Activated effector memory CD4-positive, alpha-beta T cell treated with Interleukin-2 at 50 U/mL for 16 hours (primary cell): ENCODE data around the gene ASIC3.
"Not testable (repeated sequence)": the region's sequence is repeated elsewhere in the genome, so short reads cannot be mapped to it uniquely, and the experiment has no call there.

ENCODE experiments used
- DNase-seq: peaks from one replicate; pipeline ENCODE4 v3.0.0-alpha.2; 2020

The ASIC3 gene

DNA sequence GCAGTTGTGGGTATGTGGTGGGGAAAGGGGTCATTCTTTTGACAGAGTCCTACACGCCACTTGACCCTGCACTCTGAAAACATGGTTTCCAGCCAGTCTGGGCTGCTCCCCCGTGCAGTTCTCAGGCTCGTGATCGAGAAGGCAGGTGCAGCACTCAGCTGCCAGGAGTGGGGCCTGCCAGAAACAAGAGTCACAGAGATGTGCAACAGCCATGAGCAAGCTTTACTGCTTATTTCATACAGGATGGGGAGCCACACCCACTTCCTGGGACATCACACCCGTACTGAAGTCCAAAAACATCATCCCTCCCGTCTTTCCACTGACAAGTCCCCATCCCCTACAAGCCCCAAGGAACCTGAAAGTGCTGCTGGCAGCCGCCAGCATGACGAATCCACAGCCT, 33.4 kb upstream of the ASIC3 start:
- no peak for DNase-seq

DNA sequence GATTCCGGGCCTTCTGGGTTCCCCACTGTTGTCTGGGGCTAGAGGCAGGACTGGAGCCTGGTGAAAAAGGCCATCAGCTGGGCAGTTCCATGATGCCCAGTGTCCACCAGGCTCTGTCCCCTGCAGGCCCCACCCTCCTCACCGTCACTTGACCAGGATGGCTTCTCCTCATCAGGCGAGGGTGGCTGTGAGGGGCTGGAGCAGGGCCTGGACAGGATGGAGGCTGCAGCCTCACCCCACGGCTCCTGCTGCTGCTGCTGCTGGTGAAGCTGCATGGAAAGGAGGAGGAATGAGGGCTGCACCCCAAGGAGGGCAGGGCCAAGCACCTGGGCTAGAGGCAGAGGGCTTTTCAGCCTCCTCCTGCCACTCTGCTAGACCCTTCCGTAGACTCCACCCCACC, 32.4 kb upstream of the ASIC3 start:
- no peak for DNase-seq

DNA sequence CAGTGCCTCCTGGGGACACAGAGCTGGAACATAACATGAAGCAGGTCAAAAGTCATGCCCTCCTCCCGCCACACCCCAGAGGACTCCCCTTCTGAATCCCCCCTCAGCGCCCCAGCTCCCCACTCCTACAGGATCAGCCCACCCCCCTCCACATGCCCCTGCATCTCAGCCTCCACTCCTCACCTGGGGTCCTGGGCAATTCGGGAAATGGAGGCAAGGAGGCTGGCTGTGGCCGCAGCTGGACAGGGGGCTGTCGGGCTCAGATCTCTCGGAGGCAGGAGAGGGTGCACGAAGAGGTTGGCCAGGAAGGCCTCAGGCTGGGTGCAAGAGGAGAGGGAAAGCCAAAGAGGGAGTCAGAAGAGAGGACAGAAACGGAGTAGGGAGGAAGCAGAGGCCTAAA, 31.8 kb upstream of the ASIC3 start:
- no peak for DNase-seq

DNA sequence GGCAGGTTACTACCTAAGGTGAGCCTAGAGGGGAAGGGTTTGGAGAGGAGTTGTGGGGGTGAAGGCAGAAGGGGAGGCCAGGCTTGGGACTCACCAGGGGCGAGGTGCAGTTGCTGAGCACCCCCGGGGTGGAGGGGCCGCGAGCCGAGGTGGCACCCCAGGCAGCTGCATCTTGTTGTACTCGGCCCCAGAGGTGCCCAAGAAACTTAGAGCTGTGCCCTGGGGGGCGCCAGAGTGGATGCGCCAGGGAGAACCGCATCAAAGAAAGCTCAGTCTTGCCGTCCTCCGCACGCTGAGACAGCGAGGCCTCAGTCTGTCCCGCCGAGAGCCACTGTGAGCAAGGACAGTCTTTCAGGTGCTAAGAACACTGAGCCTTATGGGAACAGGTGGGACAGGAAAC, 31.4 kb upstream of the ASIC3 start:
- no peak for DNase-seq

DNA sequence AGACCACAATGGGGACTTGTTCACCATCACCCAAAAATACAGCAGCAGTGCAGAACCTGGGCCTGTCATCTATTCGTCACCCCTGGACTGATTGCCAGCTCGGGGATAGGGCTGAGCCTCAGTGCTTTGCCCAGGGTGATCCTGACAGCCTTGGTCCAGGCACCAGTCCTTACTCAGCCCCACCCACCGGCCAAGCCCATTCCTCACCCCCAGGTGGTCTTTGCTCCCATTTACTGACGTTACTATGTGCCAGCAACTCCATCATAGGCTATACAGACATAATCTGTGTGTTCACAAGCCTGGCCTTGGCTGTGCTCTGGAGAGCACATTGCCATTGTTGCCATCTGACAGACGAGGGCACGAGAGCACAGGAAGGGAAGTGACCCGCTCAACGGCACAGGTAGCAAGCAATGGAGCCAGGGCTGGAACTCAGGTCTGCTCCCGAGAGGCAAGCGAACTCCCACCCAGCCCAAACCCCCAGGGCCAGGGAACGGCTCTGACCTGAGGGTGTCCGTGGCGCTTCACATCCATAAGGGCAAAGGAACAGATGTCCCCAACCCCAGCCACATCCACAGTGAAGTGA, 30.9 kb upstream of the ASIC3 start:
- DNase-seq: no peak

DNA sequence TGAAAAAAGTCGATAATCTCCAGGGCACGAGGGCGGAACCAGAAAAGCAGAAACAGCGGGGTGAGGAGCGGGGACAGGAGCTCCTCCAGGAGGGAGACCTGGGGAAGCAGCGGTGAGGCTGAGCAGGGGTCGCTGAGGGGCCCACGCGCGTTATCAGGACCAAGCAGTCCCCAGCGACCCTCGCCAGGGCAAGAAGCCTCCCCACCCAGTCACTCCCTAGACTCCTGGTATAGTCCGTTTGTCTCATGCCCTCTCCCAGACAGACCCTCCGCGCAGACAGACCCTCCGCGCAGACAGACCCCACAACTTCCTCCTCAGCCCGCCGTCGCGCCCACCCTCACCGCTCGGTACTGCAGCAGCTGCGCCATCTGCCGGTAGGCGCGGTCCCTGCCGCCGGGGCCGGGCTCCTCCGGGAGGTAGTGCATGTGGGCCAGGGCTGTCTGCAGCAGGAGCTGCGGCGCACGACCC, 30.3 kb upstream of the ASIC3 start:
- peak; percentile 67 for DNase-seq

DNA sequence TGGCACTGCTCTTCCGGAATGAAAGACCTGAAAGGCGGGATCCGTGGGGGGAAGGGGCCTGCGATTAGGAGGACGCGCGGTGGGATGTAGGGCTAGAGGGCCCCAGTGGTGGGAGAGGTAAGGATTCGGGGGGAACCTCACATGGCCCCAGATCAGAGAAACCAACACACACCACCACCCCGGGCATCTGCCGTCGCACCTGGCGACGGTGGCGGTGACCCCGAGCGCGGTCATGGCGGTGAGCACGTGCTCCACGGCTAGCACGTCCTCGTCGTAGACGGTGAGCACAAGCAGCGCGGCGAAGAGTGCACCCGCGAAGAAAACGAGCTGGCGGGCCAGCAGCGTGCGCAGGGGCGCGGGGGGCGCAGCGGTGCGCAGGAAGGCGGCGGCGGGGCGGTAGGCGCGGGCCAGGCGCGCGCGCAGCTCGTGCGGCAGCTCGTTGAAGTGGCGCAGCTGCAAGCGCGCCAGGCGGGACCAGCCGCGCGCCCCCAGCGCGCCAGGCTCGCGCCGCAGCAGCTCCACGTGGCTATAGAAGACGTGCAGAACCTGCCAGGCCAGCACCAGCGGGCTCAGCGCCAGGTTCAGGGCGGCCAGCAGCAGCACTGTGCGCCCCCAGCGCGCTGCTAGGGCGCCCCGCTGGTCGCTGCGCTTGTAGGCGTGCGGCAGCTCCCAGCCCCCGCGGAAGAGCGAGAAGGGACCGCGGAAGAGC, 29.8 kb upstream of the ASIC3 start:
- peak; percentile 30 for DNase-seq

DNA sequence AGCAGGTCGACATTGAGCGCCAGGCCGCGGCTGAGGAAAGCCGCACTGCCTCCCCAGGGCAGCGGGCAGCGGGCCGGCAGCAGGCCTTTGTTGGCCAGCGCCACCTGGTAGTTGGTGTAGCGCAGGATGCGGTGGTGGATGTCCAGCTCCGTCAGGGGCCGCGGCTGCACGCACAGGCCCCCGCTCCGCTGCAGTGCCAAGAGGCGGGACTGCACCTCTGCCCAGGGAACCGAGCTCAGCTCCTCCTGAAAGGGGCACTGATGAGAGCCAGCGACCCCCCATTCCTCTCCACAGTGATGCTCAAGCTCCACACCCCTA, 29.2 kb upstream of the ASIC3 start:
- DNase-seq: no peak

DNA sequence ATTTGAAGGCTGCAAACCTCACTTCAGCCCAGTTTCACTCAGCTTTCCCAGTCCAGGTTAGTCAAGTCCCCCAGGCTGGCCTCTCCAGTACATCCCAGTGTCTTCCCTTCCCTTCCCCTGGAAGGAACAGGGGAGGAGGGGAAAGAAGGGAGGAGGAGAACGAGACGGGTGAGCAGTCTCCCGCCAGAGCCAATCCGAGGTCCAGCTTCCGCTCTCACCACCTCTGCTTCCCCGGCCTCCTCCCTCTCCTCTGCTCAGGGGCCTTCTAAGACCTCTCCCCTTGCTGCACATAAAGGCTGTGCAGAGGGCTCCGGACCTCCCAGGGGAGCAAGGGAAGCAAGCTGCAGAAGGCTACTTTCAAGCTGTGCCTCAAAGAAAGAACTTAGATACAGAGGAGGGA, 28.1 kb upstream of the ASIC3 start:
- no peak for DNase-seq

DNA sequence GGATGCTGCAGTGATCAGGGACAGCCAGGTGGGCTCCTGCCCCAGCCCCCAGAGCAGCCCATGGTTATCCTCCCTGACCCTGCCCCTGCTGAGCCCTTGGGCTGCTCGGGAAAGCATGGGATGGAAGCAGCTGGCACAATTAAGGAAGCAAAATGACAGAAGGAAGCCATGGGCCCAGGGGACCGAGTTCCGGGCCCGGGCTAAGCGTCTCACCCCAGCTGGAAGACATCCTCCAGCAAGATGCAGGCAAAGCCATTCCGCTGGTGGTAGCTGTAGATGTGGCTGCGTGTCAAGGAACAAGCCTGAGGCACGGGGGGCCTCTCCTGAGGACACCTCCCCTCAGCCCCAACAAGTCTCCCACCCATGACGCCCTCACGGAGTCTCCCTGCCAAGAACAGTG, 25.1 kb upstream of the ASIC3 start:
- DNase-seq: no peak

DNA sequence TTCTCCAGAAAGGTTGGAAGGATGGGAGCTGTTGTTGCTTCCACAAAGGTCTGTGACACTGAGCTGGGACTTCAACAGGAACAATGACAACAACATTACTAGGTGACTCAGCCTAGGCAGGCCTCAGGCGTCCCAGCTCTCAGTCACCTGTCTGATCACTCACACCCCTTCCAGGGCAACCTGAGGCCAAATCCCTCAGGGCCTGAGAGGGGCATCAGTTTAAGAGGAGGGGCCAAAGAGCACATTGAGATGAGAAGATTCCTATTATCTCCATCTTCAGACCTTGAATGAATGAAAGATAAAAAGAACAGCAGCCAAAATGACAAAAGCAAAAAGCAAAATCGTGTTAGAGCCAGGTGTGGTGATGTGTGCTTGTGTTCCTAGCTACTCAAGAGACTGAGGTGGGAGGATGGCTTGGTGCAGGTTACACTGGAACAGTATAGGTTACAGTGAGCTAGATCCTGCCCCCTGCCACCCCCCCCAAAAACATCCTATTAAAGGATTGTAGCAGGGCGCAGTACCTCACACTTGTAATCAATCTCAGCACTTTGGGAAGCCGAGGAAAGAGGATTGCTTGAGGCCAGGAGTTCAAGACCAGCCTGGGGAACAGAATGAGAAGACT, 23.8 kb upstream of the ASIC3 start, which contains the start of gene ATG9B:
TSS of gene ATG9B (minus strand) at position 60 of the 622 bp plus-strand sequence. CDS start 71 bp downstream, outside the sequence.
- DNase-seq: no peak

DNA sequence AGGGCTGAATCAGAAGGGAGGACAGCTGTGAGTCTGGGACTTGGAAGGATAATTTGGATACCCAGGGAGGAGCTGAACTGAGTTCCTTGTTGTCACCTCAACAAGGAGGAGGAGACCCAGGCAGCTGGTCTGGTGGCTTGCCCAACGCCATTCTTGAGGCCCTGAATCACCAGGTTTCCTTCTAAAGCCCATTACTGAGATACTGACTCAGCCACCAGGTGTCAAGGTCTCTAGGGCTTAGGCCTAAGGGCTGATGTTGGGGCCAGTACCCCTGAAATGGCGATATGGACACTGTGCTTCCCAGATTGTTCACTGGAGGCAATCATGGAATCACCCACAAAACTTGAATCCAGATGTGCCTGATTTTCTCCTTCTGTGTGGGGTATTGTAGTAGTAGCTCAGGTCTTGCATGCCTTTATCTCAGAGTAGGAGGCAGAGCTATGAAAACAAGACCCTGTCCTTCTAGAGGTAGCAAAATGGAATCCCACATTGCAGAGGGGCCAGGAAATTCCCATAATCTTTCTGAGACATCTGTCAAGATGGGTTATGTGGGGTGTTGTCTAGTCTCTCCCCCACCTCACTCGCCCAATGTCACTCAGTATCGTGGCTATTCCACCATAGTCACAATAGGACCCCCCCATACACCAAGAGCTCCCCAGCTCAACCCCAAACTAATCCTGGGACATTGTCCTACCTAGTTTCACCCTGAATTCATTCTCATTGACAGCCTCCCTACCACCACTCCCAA, 22.2 kb upstream of the ASIC3 start:
- DNase-seq: no peak

DNA sequence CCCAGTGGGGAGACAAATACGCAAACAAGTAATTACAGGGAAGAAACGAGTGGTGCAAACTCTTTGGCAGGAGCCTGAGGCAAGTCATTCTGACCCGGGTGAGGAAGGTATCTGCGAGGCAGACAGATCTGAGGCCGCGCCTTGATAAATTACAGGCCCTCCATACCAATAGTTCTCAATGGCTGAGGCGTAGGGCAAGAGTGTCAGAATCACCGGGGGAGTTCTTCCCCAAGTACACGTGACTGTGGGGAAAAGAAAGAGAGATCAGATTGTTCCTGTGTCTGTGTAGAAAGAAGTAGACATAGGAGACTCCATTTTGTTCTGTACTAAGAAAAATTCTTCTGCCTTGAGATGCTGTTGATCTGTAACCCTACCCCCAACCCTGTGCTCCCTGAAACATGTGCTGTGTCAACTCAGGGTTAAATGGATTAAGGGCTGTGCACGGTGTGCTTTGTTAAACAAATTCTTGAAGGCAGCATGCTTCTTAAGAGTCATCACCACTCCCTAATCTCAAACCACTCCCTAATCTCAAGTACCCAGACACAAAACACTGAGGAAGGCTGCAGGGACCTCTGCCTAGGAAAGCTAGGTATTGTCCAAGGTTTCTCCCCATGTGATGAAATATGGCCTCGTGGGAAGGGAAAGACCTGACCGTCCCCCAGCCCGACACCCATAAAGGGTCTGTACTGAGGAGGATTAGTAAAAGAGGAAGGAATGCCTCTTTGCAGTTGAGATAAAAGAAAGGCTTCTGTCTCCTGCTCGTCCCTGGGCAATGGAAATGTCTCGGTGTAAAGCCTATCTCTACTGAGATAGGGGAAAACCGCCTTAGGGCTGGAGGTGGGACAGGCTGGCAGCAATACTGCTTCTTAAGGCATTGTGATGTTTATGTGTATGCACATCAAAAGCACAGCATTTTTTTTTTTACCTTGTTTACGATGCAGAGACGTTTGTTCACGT, 21.3 kb upstream of the ASIC3 start:
- not testable (repeated sequence) for DNase-seq

DNA sequence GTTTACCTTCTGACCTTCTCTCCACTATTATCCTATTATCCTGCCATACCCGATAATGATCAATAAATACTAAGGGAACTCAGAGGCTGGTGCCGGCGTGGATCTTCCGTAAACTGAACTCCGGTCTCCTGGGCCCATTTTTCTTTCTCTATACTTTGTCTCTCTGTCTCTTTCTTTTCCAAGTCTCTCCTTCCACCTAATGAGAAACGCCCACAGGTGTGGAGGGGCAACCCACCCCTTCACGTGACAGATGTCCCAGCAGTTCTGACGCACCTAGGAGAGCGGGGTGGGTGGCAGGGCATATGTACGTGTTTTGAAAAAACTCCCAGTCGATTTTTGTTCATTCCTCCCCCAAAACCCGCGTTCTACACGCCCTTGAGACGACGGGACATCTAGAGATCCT, 20.6 kb upstream of the ASIC3 start:
- DNase-seq: not testable (repeated sequence)

DNA sequence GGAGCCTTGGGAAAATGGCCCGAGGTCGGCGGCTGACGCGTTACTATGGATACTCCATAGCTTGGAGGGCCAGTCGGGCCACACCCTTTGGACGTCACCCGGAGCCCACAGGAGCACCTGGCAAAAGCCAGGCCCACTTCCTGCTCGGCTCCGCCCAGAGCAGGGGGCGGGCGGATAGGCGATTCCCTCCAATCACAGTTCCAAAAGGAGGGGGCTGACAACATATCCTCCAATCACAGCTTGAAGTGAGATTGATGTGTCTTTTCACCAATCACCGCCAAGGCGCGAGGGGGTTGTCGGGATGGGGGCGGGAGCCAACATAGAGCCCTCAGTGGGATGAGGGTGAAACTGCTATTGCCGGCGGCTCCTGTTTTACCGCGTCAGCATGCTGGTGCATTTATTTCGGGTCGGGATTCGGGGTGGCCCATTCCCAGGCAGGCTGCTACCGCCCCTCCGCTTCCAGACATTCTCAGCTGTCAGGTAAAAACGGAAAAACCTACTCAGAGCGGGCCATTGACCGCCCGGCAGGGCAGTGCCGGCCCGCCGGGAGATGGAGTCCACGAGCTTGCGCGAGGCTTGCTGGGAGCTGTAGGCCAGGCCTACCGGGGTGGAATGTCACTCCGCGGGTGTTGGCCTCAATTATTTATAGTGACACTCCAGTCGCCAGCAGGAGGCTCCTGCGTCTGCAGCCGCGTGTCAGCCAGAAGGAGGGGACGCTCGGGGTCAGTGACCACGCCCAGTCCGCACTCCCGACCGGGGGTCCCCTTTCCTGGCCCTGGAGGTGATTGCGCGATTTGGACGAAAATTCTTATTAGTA, 20.0 kb upstream of the ASIC3 start, which contains the start of gene ABCB8:
TSS of gene ABCB8 (plus strand) at position 320 of the 817 bp plus-strand sequence. CDS start at position 386, 66 bp downstream.
- DNase-seq: peak; percentile 97

DNA sequence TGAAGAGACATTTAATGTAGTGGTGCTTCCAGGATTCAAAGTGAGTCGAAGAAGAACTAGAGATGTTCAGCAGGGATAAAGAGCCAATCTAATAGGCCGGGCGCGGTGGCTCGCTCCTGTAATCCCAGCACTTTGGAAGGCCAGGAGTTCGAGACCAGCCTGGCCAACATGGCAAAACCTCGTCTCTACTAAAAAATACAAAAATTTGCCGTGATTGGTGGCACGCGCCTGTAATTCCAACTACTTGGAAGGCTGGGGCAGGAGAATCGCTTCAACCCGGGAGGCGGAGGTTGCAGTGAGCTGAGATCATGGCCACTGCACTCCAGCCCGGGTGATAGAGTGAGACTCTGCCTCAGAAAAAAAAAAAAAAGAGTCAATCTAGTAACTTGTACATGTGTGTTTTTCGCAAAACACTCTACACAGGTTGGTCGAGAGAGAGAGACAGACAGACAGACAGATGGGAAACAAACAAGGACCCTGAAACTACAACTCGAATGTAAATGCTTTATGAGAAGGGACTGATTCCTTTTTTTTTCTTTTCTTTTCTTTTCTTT, 19.3 kb upstream of the ASIC3 start:
- no peak for DNase-seq

DNA sequence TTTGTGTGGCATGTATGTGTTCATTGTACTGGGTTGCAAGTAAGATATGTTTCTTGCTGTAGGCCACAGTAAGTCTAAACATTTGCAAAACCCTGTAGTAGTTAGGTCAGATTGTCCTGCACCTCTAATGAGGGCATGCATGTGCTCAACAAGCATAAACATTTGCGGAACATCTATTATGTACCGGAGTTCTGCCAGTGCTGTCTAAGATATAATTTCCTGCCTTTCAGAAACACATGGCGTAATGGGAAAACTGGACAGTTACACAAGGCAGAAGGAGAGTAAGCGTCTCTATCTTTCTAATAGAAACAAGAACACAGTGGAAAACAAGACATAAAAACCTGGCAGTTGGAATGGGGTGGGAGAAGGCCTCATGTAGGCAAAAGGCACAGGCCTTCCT, 17.3 kb upstream of the ASIC3 start:
- DNase-seq: no peak

DNA sequence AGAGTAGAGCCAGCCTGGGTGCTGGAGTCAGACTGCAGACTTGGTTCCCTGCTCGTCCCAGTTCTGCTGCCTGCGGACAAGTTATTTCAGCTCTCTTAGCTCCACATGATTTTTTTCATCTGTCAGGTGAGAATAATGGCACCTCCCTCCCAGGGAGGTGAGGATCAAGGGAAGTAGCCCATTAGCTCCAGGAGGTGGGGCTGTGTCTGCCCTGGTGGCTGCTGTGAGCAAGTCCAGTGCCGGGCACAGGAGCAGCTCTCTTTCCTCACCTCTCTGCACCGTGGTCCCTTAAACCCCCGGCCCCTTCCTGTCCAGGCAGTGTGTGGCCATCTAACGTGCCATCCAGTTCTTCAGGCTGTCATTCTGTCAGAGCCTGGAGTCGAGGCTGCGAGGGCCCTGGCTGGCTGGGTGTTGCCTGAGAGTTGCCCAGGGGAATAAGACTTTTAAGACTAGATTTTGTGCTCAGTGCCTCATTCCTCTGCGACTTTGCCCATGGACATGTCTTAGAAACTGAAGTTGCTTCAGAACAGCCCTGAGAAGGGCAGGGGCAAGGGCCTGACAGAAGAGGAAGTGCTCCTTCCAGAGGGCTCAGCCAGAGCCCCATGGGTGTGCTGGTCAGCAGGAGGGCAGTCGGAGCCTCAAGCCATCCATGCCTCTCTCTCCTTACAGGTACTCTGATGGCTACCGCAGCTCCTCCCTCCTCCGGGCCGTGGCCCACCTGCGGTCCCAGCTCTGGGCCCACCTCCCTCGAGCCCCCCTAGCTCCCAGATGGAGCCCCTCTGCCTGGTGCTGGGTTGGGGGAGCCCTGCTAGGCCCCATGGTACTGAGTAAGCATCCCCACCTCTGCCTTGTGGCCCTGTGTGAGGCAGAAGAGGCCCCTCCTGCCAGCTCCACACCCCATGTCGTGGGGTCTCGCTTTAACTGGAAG, 15.1 kb upstream of the ASIC3 start:
- DNase-seq: no peak

DNA sequence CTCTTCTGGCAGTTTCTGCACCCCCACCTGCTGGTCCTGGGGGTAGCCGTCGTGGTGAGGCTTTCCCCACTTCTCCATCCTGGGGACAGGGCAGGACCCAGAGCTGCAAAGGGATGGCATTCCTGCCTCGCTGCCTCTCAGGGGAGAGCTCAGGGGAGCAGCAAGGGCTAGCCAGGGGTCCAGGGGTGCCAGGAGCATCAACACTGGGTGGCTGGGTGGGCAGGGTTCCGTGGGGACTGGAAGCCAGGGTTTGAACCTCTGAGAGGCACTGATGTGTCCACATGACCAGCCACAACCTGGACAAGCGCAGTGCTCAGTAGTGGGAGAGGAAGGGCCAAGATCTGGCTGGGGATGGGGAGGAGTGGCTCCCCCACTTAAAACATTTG, 14.5 kb upstream of the ASIC3 start:
- no peak for DNase-seq
